ENCODE measurements around the gene FCHSD2. TPM values are rescaled to one million over a fixed set of nuclear protein-coding genes. Genes with fewer than 3 reads are reported as not detected.

FCHSD2 gene
- total and polyA plus RNA-seq, 4 donors, result 14.7 to 41.6 (median 32.6) TPM

- ATAC-seq (ENCODE audit: insufficient read depth, low FRiP score) (no peak), DNase-seq (no peak)
- no peak overlapping the region for H3K27ac ChIP-seq (ENCODE audit: low read depth in 1 of 2, low read length in 1 of 2)
- peaks cover 2 to 13% (median 8%) of the 10 kb centered on the region in 4 donors for H3K36me3 ChIP-seq (ENCODE audit: control insufficient read depth in 4 of 4, insufficient read depth in 4 of 4, low read length in 4 of 4)
- H3K27me3 ChIP-seq (ENCODE audit: control insufficient read depth in 3 of 3, insufficient read depth in 3 of 3, low read length in 2 of 3), result no peaks in the 10 kb centered on the region
- peaks cover 0 to 2% (median 0%) of the 10 kb centered on the region in 5 donors for H3K4me1 ChIP-seq (ENCODE audit: control insufficient read depth in 5 of 5, insufficient read depth in 5 of 5, low read length in 5 of 5)
- TF ChIP-seq CTCF (IDR thresholded peaks at IDR 0.05; ENCODE audit: control extremely low read depth, extremely low read depth), result no peak
- peaks cover 0 to 8% (median 6%) of the 10 kb centered on the region in 4 donors for H3K9me3 ChIP-seq (ENCODE audit: control insufficient read depth in 4 of 4, insufficient read depth in 3 of 4, low read length in 3 of 4)
- WGBS, 2 donors, result 98% methylated on average over 2 of the region's 2 CpGs
- H3K4me3 ChIP-seq, result no peak overlapping the region
- H3K9ac ChIP-seq (ENCODE audit: insufficient read depth in 1 of 2, low read length in 2 of 2), result no peak overlapping the region
Measured at GRCh38 chr11:73011126-73011817, 130.8 kb downstream of the FCHSD2 start.

- Histone ChIP-seq H3K9me3 (ENCODE audit: control insufficient read depth in 4 of 4, insufficient read depth in 3 of 4, low read length in 3 of 4) (peaks cover 0 to 8% (median 6%) of the 10 kb centered on the region in 4 donors), H3K27ac (ENCODE audit: low read depth in 1 of 2, low read length in 1 of 2) (no peak overlapping the region), H3K4me1 (ENCODE audit: control insufficient read depth in 5 of 5, insufficient read depth in 5 of 5, low read length in 5 of 5) (peaks cover 0 to 2% (median 0%) of the 10 kb centered on the region in 5 donors), H3K36me3 (ENCODE audit: control insufficient read depth in 4 of 4, insufficient read depth in 4 of 4, low read length in 4 of 4) (peaks cover 2 to 13% (median 8%) of the 10 kb centered on the region in 4 donors), H3K27me3 (ENCODE audit: control insufficient read depth in 3 of 3, insufficient read depth in 3 of 3, low read length in 2 of 3) (no peaks in the 10 kb centered on the region), H3K4me3 (no peak overlapping the region), H3K9ac (ENCODE audit: insufficient read depth in 1 of 2, low read length in 2 of 2) (no peak overlapping the region)
- DNase-seq (no peak), ATAC-seq (ENCODE audit: insufficient read depth, low FRiP score) (no peak)
- TF ChIP-seq CTCF (IDR thresholded peaks at IDR 0.05; ENCODE audit: control extremely low read depth, extremely low read depth), result no peak
Measured at GRCh38 chr11:73009972-73010371, 132.1 kb downstream of the FCHSD2 start.

- Histone ChIP-seq H3K27ac (ENCODE audit: low read depth in 1 of 2, low read length in 1 of 2) (no peak overlapping the region), H3K4me3 (no peak overlapping the region), H3K9me3 (ENCODE audit: control insufficient read depth in 4 of 4, insufficient read depth in 3 of 4, low read length in 3 of 4) (no peaks in the 10 kb centered on the region), H3K27me3 (ENCODE audit: control insufficient read depth in 3 of 3, insufficient read depth in 3 of 3, low read length in 2 of 3) (no peaks in the 10 kb centered on the region), H3K4me1 (ENCODE audit: control insufficient read depth in 5 of 5, insufficient read depth in 5 of 5, low read length in 5 of 5) (peaks cover 0 to 4% (median 0%) of the 10 kb centered on the region in 5 donors), H3K36me3 (ENCODE audit: control insufficient read depth in 4 of 4, insufficient read depth in 4 of 4, low read length in 4 of 4) (peaks cover 0 to 3% (median 2%) of the 10 kb centered on the region in 4 donors), H3K9ac (ENCODE audit: insufficient read depth in 1 of 2, low read length in 2 of 2) (no peak overlapping the region)
- 97 to 99% methylated on average over 3 of the region's 3 CpGs for WGBS, 2 donors
- DNase-seq (no peak), ATAC-seq (ENCODE audit: insufficient read depth, low FRiP score) (no peak)
- no peak for TF ChIP-seq CTCF (IDR thresholded peaks at IDR 0.05; ENCODE audit: control extremely low read depth, extremely low read depth)
Measured at GRCh38 chr11:73004088-73004487, 138.0 kb downstream of the FCHSD2 start.
